Astrocyte (in vitro differentiated cells and primary cell): ENCODE measurements around the gene PSTK.

Experiments
- CTCF ChIP-seq: IDR thresholded peaks from 2 replicates; pipeline ENCODE4 v1.5.1; 2011; ENCODE audit warnings: low read depth, mild to moderate bottlenecking, inconsistent platforms, low read length, moderate library complexity; ENCODE audit not compliant: insufficient read depth
- EZH2 ChIP-seq: IDR thresholded peaks from 2 replicates; pipeline ENCODE4 v1.6.1; 2012; ENCODE audit warnings: mild to moderate bottlenecking, low read length, inconsistent platforms; ENCODE audit not compliant: insufficient read depth

GRCh38 chr10:122999347-122999746 is 19.1 kb downstream of the PSTK start:
- TF ChIP-seq CTCF = no peak
- no peak for TF ChIP-seq EZH2
